HEK293 (cell line): ENCODE results near the gene HINT3.

Source experiments
- CTCF ChIA-PET: fragments of 350-600 bp; formaldehyde crosslinking; extraction: SDS; loops from one replicate; lab custom pipeline; 2021; ENCODE audit warnings: antibody characterized with exemption; lab: Yijun Ruan, JAX
- POLR2A ChIA-PET: fragments of 300-600 bp; formaldehyde crosslinking; extraction: SDS; loops from one replicate; lab custom pipeline; 2020; ENCODE audit warnings: antibody characterized with exemption, inconsistent platforms; lab: Yijun Ruan, JAX
- H3K27ac ChIP-seq: fragments of 200-500 bp; sonication (Bioruptor generic); 2 replicates; pipeline ENCODE4 v1.5.1; 2014; ENCODE audit warnings: low read depth, low read length, control low read depth, inconsistent platforms; ENCODE audit errors: extremely low read depth
- H3K36me3 ChIP-seq, 2 experiments: fragments of 200-500 bp in 1 of 2; sonication (Bioruptor generic) in 1 of 2; 1 replicate in 1 of 2; 2 replicates in 1 of 2; pipeline ENCODE4 v1.5.1; 2014 to 2017; ENCODE audit warnings: inconsistent platforms in 2 of 2, low read length in 2 of 2; ENCODE audit not compliant: control insufficient read depth in 2 of 2, insufficient read depth in 1 of 2
- H3K4me1 ChIP-seq: fragments of 200-500 bp; sonication (Bioruptor generic); 2 replicates; pipeline ENCODE4 v1.5.1; 2014; ENCODE audit warnings: mild to moderate bottlenecking, low read length, inconsistent platforms; ENCODE audit not compliant: control insufficient read depth, insufficient read depth
- H3K4me3 ChIP-seq: 2 replicates; pipeline ENCODE4 v1.5.1; 2011; ENCODE audit warnings: low read depth, mild to moderate bottlenecking, control low read depth, low read length, moderate library complexity
- H3K9me3 ChIP-seq: fragments of 200-500 bp; sonication (Bioruptor generic); 2 replicates; pipeline ENCODE4 v1.5.1; 2014; ENCODE audit warnings: low read depth, low read length, inconsistent platforms; ENCODE audit not compliant: control insufficient read depth, insufficient read depth
- KLF10 ChIP-seq: fragments of 450-650 bp; IDR thresholded peaks from 2 replicates; pipeline ENCODE4 v1.5.1; 2018; ENCODE audit warnings: missing biosample characterization, mild to moderate bottlenecking, missing genetic modification characterization
- MZF1 ChIP-seq: fragments of 450-650 bp; formaldehyde crosslinking; IDR thresholded peaks from 2 replicates; pipeline ENCODE4 v1.5.1; 2017; ENCODE audit warnings: missing biosample characterization, missing genetic modification characterization, borderline replicate concordance
- SETDB1 ChIP-seq: IDR thresholded peaks from one replicate; pipeline ENCODE4 v1.6.1; 2017; ENCODE audit warnings: mild to moderate bottlenecking, low read length, moderate library complexity, mixed read lengths; ENCODE audit not compliant: insufficient read length
- ZNF114 ChIP-seq: fragments of 450-650 bp; formaldehyde crosslinking; IDR thresholded peaks from 2 replicates; pipeline ENCODE4 v1.5.0; 2017; ENCODE audit warnings: missing biosample characterization, missing genetic modification characterization
- ZNF132 ChIP-seq: fragments of 450-650 bp; formaldehyde crosslinking; IDR thresholded peaks from 2 replicates; pipeline ENCODE4 v1.5.1; 2017; ENCODE audit warnings: missing biosample characterization, missing genetic modification characterization, borderline replicate concordance
- ZNF146 ChIP-seq: fragments of 450-650 bp; formaldehyde crosslinking; IDR thresholded peaks from 2 replicates; pipeline ENCODE4 v1.5.1; 2016; ENCODE audit warnings: missing biosample characterization, missing genetic modification characterization
- ZNF19 ChIP-seq: fragments of 450-650 bp; formaldehyde crosslinking; IDR thresholded peaks from 2 replicates; pipeline ENCODE4; 2016; ENCODE audit warnings: missing biosample characterization, missing genetic modification characterization, low read depth
- ZNF214 ChIP-seq: fragments of 450-650 bp; formaldehyde crosslinking; IDR thresholded peaks from 2 replicates; pipeline ENCODE4 v1.5.1; 2017; ENCODE audit warnings: missing biosample characterization, mild to moderate bottlenecking, missing genetic modification characterization, borderline replicate concordance
- ZNF37A ChIP-seq: fragments of 450-650 bp; IDR thresholded peaks from 2 replicates; pipeline ENCODE4 v1.5.1; 2018; ENCODE audit warnings: missing biosample characterization, missing genetic modification characterization
- ZNF423 ChIP-seq: fragments of 450-650 bp; formaldehyde crosslinking; IDR thresholded peaks from 2 replicates; pipeline ENCODE4 v1.5.1; 2016; ENCODE audit warnings: missing biosample characterization, missing genetic modification characterization
- ZNF426 ChIP-seq: fragments of 450-650 bp; formaldehyde crosslinking; IDR thresholded peaks from 2 replicates; pipeline ENCODE4 v1.5.1; 2017; ENCODE audit warnings: missing biosample characterization, missing genetic modification characterization, mild to moderate bottlenecking, inconsistent platforms, moderate library complexity
- ZNF433 ChIP-seq: fragments of 450-650 bp; formaldehyde crosslinking; IDR thresholded peaks from 2 replicates; pipeline ENCODE4 v1.5.1; 2016; ENCODE audit warnings: missing biosample characterization, missing genetic modification characterization, low read depth
- ZNF48 ChIP-seq: fragments of 450-650 bp; formaldehyde crosslinking; IDR thresholded peaks from 2 replicates; pipeline ENCODE4 v1.5.1; 2016; ENCODE audit warnings: missing biosample characterization, missing genetic modification characterization
- ZNF544 ChIP-seq: fragments of 450-650 bp; formaldehyde crosslinking; IDR thresholded peaks from 2 replicates; pipeline ENCODE4 v1.5.0; 2017; ENCODE audit warnings: missing biosample characterization, missing genetic modification characterization
- ZNF768 ChIP-seq: fragments of 450-650 bp; formaldehyde crosslinking; IDR thresholded peaks from 2 replicates; pipeline ENCODE4 v1.5.1; 2018; ENCODE audit warnings: missing biosample characterization, mild to moderate bottlenecking, missing genetic modification characterization
- ZNF777 ChIP-seq: fragments of 450-650 bp; formaldehyde crosslinking; IDR thresholded peaks from 2 replicates; pipeline ENCODE4 v1.5.1; 2017; ENCODE audit warnings: missing biosample characterization, missing genetic modification characterization, borderline replicate concordance
- ZNF785 ChIP-seq: fragments of 450-650 bp; formaldehyde crosslinking; IDR thresholded peaks from 2 replicates; pipeline ENCODE4 v1.5.1; 2016; ENCODE audit warnings: missing biosample characterization, missing genetic modification characterization
- ZNF792 ChIP-seq: fragments of 450-650 bp; formaldehyde crosslinking; IDR thresholded peaks from 2 replicates; pipeline ENCODE4 v1.5.1; 2016; ENCODE audit warnings: missing biosample characterization, missing genetic modification characterization
- TF ChIP-seq, protein P1 (sequence below): fragments of 450-650 bp; formaldehyde crosslinking; IDR thresholded peaks from 2 replicates; pipeline ENCODE4 v1.5.1; 2016; ENCODE audit warnings: missing biosample characterization, missing genetic modification characterization
- TF ChIP-seq, protein P2 (sequence below): fragments of 450-650 bp; formaldehyde crosslinking; IDR thresholded peaks from 2 replicates; pipeline ENCODE4 v1.5.1; 2016; ENCODE audit warnings: missing biosample characterization, missing genetic modification characterization
- TF ChIP-seq, protein P3 (sequence below): fragments of 450-650 bp; formaldehyde crosslinking; IDR thresholded peaks from 2 replicates; pipeline ENCODE4 v1.5.1; 2016; ENCODE audit warnings: missing biosample characterization, missing genetic modification characterization
- TF ChIP-seq, protein P4 (sequence below): fragments of 450-650 bp; formaldehyde crosslinking; IDR thresholded peaks from 2 replicates; pipeline ENCODE4 v1.5.1; 2016; ENCODE audit warnings: missing biosample characterization, missing genetic modification characterization, low read depth

The HINT3 gene

DNA sequence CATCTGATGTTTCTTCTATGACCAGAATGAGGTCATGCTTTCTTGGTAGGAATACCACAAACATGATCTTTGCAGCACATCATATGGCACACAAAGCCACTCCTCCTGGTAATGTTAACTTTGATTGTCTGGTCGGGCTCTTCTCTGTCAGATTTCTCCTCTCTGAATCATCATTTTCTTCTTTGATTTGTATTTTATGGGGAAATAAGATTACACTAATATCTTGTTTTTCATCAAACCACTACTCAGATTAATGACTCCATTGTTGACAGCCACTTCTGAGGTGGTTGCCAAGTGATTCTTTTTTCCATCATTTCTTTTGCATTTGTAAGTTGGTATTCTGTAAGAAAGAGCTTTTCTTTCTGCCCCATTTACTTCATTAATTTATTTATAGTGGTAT, 59.3 kb downstream of the HINT3 start:
- ChIA-PET CTCF (interaction anchor here (0.6 to 1.4 kb wide), 2 partner anchors 21 to 771 kb away, joined by 5 to 7 read pairs; no protein-coding TSS in a partner anchor), POLR2A (no interaction called here)
- H3K4me3 ChIP-seq: no peak overlapping the region
- TF ChIP-seq, protein P1, sequence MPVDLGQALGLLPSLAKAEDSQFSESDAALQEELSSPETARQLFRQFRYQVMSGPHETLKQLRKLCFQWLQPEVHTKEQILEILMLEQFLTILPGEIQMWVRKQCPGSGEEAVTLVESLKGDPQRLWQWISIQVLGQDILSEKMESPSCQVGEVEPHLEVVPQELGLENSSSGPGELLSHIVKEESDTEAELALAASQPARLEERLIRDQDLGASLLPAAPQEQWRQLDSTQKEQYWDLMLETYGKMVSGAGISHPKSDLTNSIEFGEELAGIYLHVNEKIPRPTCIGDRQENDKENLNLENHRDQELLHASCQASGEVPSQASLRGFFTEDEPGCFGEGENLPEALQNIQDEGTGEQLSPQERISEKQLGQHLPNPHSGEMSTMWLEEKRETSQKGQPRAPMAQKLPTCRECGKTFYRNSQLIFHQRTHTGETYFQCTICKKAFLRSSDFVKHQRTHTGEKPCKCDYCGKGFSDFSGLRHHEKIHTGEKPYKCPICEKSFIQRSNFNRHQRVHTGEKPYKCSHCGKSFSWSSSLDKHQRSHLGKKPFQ (tag by site-specific recombination): no peak
- no peak for TF ChIP-seq KLF10 (tag by site-specific recombination)
- TF ChIP-seq ZNF768 (tag by site-specific recombination): no peak
- TF ChIP-seq ZNF785 (tag by site-specific recombination): no peak
- TF ChIP-seq ZNF114 (tag by site-specific recombination): no peak
- TF ChIP-seq, protein P2, sequence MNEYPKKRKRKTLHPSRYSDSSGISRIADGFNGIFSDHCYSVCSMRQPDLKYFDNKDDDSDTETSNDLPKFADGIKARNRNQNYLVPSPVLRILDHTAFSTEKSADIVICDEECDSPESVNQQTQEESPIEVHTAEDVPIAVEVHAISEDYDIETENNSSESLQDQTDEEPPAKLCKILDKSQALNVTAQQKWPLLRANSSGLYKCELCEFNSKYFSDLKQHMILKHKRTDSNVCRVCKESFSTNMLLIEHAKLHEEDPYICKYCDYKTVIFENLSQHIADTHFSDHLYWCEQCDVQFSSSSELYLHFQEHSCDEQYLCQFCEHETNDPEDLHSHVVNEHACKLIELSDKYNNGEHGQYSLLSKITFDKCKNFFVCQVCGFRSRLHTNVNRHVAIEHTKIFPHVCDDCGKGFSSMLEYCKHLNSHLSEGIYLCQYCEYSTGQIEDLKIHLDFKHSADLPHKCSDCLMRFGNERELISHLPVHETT (tag by site-specific recombination): no peak
- TF ChIP-seq, protein P3, sequence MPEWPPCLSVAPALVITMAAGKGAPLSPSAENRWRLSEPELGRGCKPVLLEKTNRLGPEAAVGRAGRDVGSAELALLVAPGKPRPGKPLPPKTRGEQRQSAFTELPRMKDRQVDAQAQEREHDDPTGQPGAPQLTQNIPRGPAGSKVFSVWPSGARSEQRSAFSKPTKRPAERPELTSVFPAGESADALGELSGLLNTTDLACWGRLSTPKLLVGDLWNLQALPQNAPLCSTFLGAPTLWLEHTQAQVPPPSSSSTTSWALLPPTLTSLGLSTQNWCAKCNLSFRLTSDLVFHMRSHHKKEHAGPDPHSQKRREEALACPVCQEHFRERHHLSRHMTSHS (tag by site-specific recombination): no peak
- TF ChIP-seq ZNF792 (tag by site-specific recombination): no peak
- TF ChIP-seq, protein P4, sequence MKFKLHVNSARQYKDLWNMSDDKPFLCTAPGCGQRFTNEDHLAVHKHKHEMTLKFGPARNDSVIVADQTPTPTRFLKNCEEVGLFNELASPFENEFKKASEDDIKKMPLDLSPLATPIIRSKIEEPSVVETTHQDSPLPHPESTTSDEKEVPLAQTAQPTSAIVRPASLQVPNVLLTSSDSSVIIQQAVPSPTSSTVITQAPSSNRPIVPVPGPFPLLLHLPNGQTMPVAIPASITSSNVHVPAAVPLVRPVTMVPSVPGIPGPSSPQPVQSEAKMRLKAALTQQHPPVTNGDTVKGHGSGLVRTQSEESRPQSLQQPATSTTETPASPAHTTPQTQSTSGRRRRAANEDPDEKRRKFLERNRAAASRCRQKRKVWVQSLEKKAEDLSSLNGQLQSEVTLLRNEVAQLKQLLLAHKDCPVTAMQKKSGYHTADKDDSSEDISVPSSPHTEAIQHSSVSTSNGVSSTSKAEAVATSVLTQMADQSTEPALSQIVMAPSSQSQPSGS: no peak
- no peak for TF ChIP-seq ZNF423 (tag by site-specific recombination)
- no peak for TF ChIP-seq ZNF48 (tag by site-specific recombination)
- no peak for TF ChIP-seq SETDB1
- TF ChIP-seq ZNF214 (tag by site-specific recombination): no peak
- TF ChIP-seq ZNF426: no peak
- no peak for TF ChIP-seq ZNF146 (tag by site-specific recombination)
- H3K36me3 ChIP-seq: peaks cover 18 to 80% of the 10 kb centered on the region in 2 experiments
- no peak overlapping the region for H3K27ac ChIP-seq
- no peaks in the 10 kb centered on the region for H3K9me3 ChIP-seq
- no peaks in the 10 kb centered on the region for H3K4me1 ChIP-seq

DNA sequence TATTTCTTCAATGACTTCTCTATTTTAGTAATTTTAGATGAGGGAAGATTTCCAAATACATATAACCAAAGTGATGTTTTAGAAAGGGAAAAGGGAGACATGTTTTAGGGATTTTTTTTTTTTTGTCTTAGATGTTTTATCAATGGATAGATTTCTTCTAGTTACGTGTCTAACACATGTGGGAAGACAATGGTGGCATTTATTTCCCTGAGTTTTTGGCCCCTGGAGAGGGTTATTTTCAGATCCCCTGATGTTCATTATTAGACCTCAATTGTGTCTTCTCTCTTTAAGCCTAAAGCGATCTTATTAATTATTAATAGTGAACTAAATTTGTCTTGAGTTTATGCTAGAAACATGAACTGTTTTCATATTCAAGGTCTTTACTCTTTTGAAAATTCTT, 60.0 kb downstream of the HINT3 start:
- CTCF ChIA-PET: interaction anchor here (0.6 to 1.4 kb wide), 4 partner anchors 14 to 770 kb away, joined by 3 to 7 read pairs (median 4); no protein-coding TSS in a partner anchor

More for the DNA sequence above, 60.0 kb downstream of the HINT3 start:
- Histone ChIP-seq H3K27ac (no peak overlapping the region), H3K4me1 (no peaks in the 10 kb centered on the region), H3K9me3 (no peaks in the 10 kb centered on the region), H3K4me3 (no peak overlapping the region), H3K36me3 (peaks cover 17 to 80% of the 10 kb centered on the region in 2 experiments)
- TF ChIP-seq MZF1 (tag by site-specific recombination) (no peak), ZNF544 (tag by site-specific recombination) (no peak), ZNF37A (tag by site-specific recombination) (no peak), ZNF214 (tag by site-specific recombination) (no peak), ZNF777 (no peak), ZNF19 (tag by site-specific recombination) (no peak), ZNF433 (tag by site-specific recombination) (no peak), ZNF132 (no peak)
- POLR2A ChIA-PET: no interaction called here
